CD4-positive, alpha-beta T cell treated with Interleukin-4 for 4 hours (primary cell): ENCODE measurements around the gene TPST1.
"Not testable (repeated sequence)": the region's sequence is repeated elsewhere in the genome, so short reads cannot be mapped to it uniquely, and the experiment has no call there.

Experiments
- DNase-seq: peaks from one replicate; pipeline ENCODE4 v3.0.0-alpha.2; 2020

Gene TPST1

GRCh38 chr7:66344166-66344565, 139.0 kb downstream of the TPST1 start:
- no peak for DNase-seq

- no peak for DNase-seq
These were observed 143.4 kb downstream of the TPST1 start for GRCh38 chr7:66348531-66348930.

GRCh38 chr7:66348959-66349358, 143.8 kb downstream of the TPST1 start:
- DNase-seq = no peak

- no peak for DNase-seq
These were observed 146.9 kb downstream of the TPST1 start for GRCh38 chr7:66352071-66352470.

GRCh38 chr7:66353547-66353946, 148.4 kb downstream of the TPST1 start:
- no peak for DNase-seq

GRCh38 chr7:66355756-66356155, 150.6 kb downstream of the TPST1 start:
- DNase-seq = no peak

GRCh38 chr7:66356277-66356721, 151.2 kb downstream of the TPST1 start:
- no peak for DNase-seq

- no peak for DNase-seq
These were observed 152.0 kb downstream of the TPST1 start for GRCh38 chr7:66357087-66357486.

- no peak for DNase-seq
These were observed 154.6 kb downstream of the TPST1 start for GRCh38 chr7:66359656-66360211.

GRCh38 chr7:66362136-66362535, 157.0 kb downstream of the TPST1 start:
- DNase-seq = no peak

- no peak for DNase-seq
These were observed 158.5 kb downstream of the TPST1 start for GRCh38 chr7:66363635-66364034.

GRCh38 chr7:66365031-66365430, 159.9 kb downstream of the TPST1 start:
- DNase-seq = not testable (repeated sequence)

- DNase-seq = no peak
These were observed 166.1 kb downstream of the TPST1 start for GRCh38 chr7:66371096-66371824.

GRCh38 chr7:66374141-66374840, 169.2 kb downstream of the TPST1 start:
- not testable (repeated sequence) for DNase-seq

GRCh38 chr7:66376264-66376945, 171.3 kb downstream of the TPST1 start:
- no peak for DNase-seq

- DNase-seq = no peak
These were observed 171.9 kb downstream of the TPST1 start for GRCh38 chr7:66377045-66377444.

- no peak for DNase-seq
These were observed 172.6 kb downstream of the TPST1 start for GRCh38 chr7:66377714-66378113.

GRCh38 chr7:66379542-66380160, 174.5 kb downstream of the TPST1 start:
- no peak for DNase-seq

GRCh38 chr7:66380272-66380888, 175.2 kb downstream of the TPST1 start:
- DNase-seq = no peak

GRCh38 chr7:66382182-66382923, 177.2 kb downstream of the TPST1 start:
- DNase-seq = not testable (repeated sequence)

- DNase-seq = not testable (repeated sequence)
These were observed 180.2 kb downstream of the TPST1 start for GRCh38 chr7:66385191-66385905.
